Mammary epithelial cell (primary cell): ENCODE measurements around the gene EMX1.

Experiments
- CTCF ChIP-seq, 2 donors: IDR thresholded peaks in 1 of 2; conservative IDR thresholded peaks in 1 of 2; 2 replicates each; pipeline ENCODE4 v1.5.1; 2011 to 2012; ENCODE audit warnings: inconsistent platforms in 2 of 2, low read length in 2 of 2, mild to moderate bottlenecking in 2 of 2, control low read depth in 1 of 2, low read depth in 1 of 2; ENCODE audit not compliant: insufficient read depth in 1 of 2; ENCODE audit errors: extremely low read depth in 1 of 2
- EZH2 ChIP-seq: IDR thresholded peaks from 2 replicates; pipeline ENCODE4 v1.6.1; 2012; ENCODE audit warnings: low read length, inconsistent platforms, borderline replicate concordance

- TF ChIP-seq CTCF (conservative IDR thresholded peaks at IDR 0.05 in 1 of 2, IDR thresholded peaks at IDR 0.05 in 1 of 2; ENCODE audit: extremely low read depth in 1 of 2, insufficient read depth in 1 of 2, low read depth in 1 of 2, low read length in 2 of 2) (no peak), EZH2 (peak; percentile 100)
Measured at GRCh38 chr2:72920318-72921087, 3.2 kb downstream of the EMX1 start.
